ENCODE data around the gene RXRG.

The RXRG gene

DNA sequence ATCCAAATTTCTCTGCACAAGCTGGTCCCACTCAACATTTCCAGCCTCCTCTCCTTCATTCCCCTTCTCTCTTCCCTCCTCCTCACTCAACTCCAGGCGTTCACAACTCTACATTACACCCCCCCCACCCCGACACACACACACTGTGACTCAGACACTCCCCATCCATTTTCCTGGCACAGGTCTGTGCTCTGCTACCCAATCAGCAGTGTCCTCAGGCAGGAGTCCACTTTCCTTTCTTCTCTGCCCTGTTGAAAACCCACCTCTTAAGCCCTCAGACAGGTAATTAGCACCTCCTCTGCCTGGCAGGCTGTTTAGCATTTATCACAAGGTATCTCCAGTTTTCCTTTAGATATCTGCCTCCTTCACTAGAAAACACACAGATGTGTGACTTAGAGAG, 79.6 kb downstream of the RXRG start:
- DNase-seq, result no peak

DNA sequence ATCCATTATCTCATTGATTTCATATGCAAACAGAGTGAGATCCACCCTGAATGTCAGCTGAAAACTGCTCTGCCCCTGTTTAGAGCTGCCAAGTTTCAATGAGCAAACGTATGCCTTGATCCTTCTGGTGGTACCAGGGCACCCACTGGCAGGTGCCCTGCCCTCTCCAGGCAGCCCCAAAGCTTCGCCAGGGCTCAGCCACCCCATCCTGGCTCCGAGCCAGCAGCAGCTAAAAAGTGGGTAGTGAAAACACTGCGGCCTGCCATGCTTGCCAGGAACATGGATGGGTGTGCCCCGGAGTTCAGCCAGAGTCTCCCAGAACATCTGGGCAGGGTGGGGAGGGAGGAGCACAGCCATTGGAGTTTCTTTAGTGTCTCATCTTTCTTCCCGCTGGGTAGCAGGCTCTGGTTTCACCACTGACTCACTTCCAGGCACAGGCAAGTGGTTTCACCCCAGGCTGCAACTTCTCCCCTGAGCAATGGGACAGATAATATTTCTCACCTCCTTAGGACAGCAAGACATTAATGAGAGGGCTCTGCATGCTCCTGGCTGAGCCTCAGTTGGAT, 80.3 kb downstream of the RXRG start:
- no peak for DNase-seq

DNA sequence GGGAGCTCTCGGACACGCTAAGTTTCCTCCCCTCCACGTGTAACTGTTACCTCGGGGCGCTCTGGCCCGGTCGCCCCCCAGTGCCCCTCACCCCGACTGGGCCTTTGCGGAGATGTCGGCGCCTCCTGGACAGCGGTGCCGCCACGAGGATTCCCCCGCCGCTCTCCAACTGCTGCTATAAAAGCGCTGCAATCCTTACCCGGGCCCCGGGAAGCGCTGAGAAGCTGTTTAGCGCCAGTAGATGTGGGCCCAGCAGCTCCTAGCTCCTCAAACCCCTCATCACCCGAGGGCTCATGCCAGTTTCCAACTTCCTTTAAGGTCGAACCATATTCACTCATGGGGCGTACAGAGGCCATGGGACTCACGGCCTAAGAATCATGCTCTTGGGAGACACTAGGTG, 88.0 kb downstream of the RXRG start:
- DNase-seq, result no peak

DNA sequence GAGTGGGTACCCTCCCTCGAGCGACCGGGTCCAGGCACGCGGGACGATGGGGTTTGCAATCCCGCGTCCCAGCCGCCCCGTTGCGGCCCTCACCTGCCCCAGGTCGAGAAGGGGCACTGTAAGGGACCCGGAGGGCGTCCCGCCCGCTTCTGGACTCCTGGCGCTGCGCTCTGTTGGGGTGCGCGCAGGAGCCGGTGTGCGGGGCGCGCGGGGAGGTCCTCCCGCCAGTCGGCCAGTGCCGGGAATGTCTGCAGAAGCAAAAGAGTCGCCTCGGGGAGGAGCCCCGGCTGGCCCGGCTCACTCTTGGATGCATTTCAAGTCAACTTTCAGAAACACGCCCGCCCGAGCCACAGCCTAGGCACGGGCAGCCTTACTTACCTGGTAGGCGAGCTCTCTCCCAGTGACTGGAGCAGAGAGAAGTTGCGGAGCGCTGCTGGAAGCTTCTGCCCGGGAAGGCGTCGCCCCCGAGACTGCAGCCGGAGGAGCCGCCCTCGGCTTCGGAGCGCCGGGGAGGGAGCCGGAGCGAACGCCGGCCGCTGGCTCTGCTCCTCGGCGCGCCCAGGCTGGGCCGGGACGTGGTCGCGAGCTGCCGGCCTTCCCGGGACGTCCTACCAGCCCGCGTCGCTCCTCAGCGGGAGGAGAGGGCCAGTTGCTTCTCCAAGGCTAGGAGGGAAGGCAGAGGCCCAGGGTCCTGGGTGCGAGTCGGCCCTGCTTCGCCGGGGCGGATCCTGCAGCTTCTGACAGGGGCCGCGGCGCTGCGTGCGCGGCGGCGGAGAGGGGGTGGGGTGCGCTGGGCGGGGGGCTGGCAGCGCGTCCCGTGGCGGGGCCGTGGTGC, 88.7 kb downstream of the RXRG start, which contains the start of gene LMX1A:
Gene LMX1A, minus strand, starts transcription at position 739 of the 835 bp plus-strand sequence. CDS start 1,156 bp downstream, outside the sequence.
- DNase-seq, result no peak

DNA sequence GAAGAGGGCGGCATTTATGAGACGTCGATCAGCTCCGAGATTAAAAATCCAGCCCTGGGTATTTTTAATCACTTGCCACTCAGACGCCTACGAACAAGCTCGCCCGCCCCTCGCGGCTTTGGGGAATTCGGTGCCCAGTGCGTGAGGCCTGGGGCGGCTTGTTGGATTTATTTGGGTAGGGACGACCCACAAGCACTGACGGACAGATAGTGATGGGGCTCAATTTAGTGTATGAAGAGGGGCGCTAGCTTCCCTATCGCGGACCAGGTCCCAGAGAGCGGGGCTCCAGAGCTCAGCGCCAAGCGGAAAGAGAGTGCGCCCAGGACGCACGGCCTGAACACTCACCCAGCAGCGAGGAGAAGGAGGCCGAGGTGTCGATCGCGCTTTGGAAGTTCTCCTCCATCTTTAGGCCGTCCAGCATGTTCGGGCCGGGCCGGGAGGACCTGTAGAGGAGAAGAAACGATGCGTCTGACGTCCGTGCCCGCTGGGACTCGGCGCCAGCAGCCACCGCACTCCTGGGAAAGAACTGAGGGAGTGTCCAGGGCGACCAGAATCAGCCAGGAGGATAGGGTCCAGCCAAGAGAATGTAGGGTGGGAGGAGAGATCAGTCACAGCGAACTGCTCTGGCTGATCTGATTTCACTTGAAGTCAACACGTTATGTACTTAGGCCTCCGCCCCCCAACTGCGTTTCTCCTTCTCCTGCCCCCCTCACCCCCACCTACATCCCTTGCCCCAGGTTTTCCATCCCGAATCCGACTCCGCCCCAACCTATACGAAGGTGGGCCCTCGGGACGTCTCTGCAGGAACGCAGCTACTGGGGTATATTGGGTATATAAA, 89.6 kb downstream of the RXRG start:
- DNase-seq, result no peak

DNA sequence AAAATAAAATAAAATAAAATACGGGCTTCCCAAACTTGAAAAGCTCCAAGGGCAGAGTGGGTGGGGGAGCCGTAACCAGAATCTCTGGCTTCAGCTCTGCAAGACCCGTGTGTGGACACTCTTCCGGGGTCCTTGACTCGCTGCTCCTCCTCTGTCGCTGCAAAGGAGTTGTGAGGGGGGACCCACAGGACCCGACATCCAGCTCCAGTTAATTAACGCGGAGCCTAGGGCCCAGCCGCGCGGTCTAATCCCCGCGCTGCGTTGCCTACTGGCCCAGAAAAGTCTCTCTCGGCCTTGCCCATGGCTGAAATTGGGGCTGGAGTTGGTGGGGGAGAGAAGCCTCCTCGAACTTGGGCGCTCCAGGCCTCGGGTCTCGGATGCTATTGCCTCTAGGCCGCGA, 90.2 kb downstream of the RXRG start:
- DNase-seq, result no peak

DNA sequence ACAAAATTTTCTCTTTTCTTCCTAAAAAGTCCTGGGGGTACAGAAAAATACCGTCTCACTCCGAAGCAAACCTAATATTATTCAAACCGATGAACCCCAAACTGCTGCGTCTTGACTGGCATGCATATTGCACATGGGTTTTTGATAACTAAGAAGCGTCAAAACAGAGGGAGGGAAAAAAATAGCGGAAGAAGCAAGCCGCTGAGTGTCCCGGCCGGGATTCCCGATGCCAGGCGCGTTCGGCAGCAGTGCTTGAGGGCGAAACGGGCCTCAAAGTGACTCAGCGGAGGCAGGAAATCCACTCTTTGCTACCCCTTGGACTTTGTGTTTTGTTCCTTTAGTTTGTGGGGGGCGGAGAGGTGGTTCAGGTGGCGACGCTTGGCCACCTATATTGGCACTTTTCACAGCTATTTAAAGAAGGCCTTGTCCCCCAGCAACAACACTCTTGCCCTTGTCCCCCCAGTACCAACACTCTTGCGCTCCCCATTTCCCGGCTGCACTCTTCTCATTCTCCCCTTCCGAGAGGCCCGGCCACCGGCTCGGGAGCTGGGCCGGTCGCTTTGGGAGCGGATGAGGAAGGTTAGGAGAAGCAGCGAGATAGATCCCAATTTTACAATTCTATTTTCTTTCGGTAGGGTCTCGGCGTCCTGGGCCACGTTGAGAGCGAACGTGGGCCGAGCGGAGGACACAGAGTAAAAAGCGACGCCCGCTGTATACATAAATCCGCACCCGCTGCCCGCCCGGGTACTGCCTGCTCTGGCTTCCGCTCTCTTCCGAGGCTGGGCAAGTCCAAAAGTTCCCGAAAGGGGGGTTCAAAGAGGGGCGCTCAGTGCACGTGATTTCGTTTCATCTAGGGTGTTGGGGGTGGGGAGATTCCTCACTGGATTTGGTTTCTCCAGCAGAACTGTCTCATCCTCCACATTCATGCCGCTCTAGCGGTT, 90.9 kb downstream of the RXRG start:
- DNase-seq, result no peak

DNA sequence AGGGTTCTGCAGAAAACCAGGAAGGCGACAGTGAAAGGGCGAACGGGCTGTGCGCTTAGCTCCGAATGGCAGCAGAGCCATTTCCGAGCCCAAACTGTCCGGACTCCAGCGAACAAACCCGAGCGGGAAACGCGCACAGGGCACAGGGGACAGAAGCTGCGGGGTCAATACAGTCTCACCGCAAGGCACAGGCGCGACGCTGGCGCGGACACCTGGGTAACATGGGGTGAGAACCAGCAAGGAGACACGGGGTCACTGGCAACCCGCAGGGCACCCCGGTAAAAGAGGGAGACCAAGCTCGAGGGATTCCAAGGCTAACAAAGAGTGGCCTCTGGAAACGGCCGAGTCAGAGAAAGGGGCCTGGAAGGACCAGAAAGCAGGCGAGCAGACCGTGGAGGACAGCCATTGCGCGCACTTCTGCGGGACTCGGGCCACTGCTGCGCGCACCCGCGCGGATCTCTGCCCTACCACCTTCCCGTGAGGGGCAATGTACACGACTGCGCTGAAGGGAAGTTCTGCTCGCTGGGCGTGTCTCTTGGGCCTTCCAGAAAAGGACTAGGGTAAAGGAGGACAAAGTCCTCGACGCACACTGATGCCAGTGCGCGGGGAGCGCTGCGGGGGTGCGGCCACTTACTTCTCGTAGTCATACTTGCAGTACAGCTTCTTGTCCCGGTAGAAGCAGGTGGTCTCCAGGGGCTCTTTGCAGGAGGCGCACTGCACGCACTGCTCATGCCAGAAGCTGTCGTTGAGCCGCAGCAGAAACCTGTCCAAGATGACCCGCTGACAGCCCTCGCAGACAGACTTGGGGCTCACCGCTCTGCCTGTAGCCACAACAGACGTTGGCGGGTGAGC, 92.3 kb downstream of the RXRG start:
- no peak for DNase-seq

DNA sequence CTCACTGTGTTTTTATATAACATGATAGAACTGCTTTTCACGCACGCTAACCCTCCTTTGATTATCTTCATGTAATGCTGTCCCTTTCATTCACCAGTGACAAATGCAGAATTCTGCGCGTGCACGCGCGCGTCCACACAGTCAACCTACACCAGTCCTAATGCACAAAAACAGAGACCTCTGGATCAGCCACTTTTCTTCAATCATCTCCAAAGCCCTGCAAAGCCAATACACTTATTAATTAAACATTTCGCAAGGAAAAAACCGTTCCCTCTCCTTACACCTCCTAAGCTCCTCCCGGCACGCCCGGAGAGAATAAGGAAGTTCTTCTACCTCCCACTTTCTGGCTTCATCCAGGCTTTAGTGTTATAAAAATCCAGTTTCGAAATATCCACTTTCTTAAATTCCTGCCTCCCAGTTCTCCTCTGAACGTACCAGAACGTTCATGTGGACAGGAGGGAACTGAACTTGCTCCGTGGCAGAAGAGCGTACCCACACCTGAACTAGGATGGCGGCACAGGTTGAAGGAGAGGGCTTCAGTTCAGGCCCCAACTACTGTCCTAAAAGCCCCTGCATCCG, 93.0 kb downstream of the RXRG start:
- no peak for DNase-seq
